ELF-1 (cell line): ENCODE results near the gene ARHGEF26.

Source experiments
- DNase-seq: peaks from one replicate; pipeline ENCODE4 v3.0.0-alpha.2; 2016; ENCODE audit warnings: low read depth, low spot score

Gene ARHGEF26

GRCh38 chr3:154250291-154250690 is 129.1 kb downstream of the ARHGEF26 start:
- peak; percentile 37 for DNase-seq

GRCh38 chr3:154251610-154252009 is 130.4 kb downstream of the ARHGEF26 start:
- DNase-seq, result no peak

GRCh38 chr3:154252759-154253638 is 131.8 kb downstream of the ARHGEF26 start:
- peak; percentile 92 for DNase-seq

- no peak for DNase-seq
Observed at GRCh38 chr3:154254527-154254926, 133.3 kb downstream of the ARHGEF26 start.

GRCh38 chr3:154273381-154273780 is 152.2 kb downstream of the ARHGEF26 start:
- no peak for DNase-seq

DNA sequence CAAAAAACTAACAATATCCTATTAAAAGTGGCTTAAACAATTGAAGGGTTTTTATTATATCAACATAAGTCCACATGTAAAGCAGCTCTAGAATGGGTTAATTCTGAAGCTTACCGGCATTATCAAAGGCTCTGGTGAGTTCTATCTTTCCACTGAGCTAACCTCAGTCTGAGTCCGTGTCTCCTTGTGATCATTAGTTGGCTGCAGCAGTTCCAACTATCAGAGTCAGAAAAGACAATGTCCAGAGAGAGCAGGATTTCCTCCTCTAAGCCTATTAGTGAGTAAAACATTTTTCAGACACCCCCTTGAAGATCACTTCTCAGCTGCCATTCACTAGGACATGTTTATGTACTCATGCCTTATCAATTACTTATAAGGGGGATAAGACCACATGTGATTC is 153.2 kb downstream of the ARHGEF26 start:
- no peak for DNase-seq

DNA sequence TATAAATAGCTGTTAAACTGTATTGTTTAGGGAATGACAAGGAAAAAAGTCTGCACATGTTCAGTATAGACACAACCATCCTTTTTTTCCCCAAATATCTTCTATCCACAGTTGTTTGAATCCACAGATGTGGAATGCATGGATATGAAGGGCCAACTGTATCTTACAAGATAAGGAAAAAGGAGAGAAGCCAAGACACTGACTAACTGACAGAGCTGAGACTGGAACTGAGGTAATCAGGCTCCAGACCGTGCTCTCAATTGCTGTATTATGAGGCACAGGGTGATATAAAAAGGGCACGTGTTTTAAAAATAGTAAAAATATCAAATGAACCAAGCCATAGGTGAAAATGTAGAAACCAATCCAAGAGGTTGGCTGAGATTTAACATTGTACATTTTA is 154.1 kb downstream of the ARHGEF26 start:
- no peak for DNase-seq

DNA sequence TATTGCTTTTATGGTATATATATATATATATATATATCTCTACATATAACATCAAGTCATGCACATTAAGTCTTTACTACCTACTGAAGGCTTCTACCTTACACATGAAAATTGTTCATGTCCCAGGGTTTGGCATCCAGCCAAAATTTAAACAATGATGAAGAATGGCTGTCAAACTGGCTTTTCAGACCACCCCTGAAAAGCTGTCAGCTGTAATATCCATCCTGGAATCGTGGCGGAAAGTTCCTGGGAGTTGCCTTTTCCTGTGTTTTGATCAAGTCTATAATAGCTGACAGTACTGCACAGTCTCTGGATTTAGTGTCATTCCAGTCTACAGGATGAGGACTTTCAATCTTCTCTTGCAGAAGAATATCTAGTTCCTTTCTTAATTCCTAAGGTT is 154.8 kb downstream of the ARHGEF26 start:
- no peak for DNase-seq

DNA sequence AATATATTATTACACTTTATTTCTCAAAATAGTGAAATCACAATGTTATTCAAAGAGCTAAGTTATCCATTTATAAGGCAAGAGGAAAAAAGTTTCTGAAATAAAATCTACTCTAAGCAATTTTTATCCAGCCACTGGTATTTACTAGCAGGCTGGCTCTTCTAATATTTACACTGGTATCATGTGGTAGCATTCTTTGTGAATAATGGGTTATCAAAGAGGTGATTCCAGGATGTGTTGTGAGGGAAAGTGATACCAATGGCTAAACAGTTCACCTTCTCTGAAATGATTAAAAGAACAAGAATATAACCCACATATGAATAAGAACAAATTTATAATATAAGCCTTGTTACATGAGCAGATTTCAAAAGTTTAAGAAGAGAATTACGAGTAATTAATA is 159.0 kb downstream of the ARHGEF26 start:
- DNase-seq, result no peak

DNA sequence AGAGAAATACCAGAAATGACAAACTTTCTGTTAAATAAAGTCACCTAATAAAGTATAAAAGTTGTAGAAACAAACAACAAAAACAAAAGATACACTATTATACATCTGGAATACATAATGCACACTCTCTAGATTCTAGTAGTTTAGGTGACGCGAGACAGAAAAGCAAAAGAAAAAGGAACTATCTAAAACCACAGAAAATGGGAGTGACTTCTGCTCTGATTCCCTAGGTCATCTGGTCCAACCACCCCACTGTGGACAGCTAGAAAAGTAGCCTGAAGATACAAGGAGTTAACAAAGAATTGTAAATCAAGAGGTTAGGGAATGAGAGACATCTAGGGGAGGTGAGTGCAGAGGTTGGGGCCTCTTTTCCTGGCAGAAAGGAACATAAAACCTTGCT is 164.0 kb downstream of the ARHGEF26 start:
- no peak for DNase-seq

GRCh38 chr3:154290187-154290586 is 169.0 kb downstream of the ARHGEF26 start:
- no peak for DNase-seq

GRCh38 chr3:154294016-154294415 is 172.8 kb downstream of the ARHGEF26 start:
- DNase-seq, result no peak

- DNase-seq, result no peak
Observed at GRCh38 chr3:154301561-154301960, 180.4 kb downstream of the ARHGEF26 start.

DNA sequence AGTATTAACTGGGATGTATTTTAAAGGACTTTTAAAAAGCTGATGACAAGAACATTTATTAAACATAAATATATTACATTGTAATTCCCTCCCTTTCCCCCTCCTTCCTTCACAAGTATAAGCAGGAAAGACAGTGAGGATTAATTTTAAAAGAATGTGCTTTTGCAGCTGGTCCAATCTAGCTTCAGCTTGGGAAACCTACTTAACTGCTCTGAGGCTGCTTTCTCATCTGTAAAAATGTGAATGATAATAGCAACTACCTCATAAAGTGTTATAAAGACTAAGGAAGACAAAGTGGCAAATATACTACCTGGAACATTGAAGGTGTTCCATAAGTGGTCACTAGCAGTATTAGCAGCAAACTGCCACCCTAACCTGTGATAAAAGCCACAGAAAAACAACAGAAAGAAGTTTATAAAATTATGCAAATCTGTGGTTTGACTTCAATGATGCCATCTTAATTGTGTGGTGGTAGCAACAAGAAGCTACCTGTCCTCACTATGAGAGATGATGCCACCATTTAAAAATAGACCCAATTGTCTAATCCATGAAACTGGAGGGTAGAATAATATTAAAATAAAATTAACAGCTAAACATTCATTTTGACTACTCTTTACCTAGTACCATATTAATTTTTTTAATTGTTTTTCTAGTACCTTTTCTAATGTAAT is 183.1 kb downstream of the ARHGEF26 start:
- DNase-seq, result no peak

DNA sequence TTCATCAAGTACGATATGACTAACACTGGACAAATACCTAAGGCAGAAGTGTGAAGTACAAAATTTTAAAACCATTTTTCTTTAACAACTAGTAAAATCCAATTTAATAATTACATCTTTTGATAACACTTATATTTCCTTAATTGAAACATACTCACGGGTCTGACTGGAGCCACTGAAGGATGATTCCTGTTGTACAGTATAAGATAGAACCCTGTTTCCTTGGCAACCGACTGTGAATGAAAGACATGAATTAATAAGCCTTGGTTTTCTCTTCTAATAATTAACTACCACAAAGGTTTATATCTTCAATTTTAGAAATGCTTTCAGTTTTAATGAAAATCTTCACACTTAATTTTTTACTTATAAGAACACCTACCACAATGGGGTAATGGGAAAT is 183.7 kb downstream of the ARHGEF26 start:
- DNase-seq, result no peak

DNA sequence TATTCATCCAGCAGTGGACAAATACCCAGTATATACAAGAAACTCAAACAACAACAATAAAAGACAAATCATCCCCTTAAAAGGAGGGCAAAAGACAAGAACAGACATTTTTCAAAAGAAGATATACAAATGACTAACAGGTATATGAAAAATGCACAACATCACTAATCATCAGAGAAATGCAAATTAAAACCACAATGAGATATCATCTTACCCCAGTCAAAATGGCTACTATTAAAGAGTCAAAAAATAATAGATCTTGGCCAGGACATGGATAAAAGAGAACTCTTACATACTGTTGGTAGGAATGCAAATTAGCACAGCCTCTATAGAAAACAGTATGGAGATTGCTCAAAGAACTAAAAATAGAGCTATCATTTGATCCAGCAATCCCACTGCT is 186.2 kb downstream of the ARHGEF26 start:
- DNase-seq, result no peak
